ENCODE measurements around the gene RALY.
"Not testable (repeated sequence)": the region's sequence is repeated elsewhere in the genome, so short reads cannot be mapped to it uniquely, and the experiment has no call there.

The RALY gene

GRCh38 chr20:34111702-34112599, 118.2 kb downstream of the RALY start, which contains the start of gene EIF2S2:
EIF2S2 (minus strand) TSS chr20:34112243; CDS start chr20:34112110, 133 bp downstream.
- peak; percentile 98 for DNase-seq

- DNase-seq: peak; percentile 54
Measured at GRCh38 chr20:34112600-34113101, 118.9 kb downstream of the RALY start.

GRCh38 chr20:34114809-34115208, 121.1 kb downstream of the RALY start:
- DNase-seq: no peak

- no peak for DNase-seq
Measured at GRCh38 chr20:34115232-34115631, 121.5 kb downstream of the RALY start.

- no peak for DNase-seq
Measured at GRCh38 chr20:34120213-34120612, 126.5 kb downstream of the RALY start.

GRCh38 chr20:34122274-34122980, 128.7 kb downstream of the RALY start:
- DNase-seq: no peak

- no peak for DNase-seq
Measured at GRCh38 chr20:34123309-34123708, 129.6 kb downstream of the RALY start.

- DNase-seq: no peak
Measured at GRCh38 chr20:34124469-34125249, 130.9 kb downstream of the RALY start.

- no peak for DNase-seq
Measured at GRCh38 chr20:34127792-34128191, 134.1 kb downstream of the RALY start.

GRCh38 chr20:34129518-34130162, 135.9 kb downstream of the RALY start:
- peak; percentile 62 for DNase-seq

- no peak for DNase-seq
Measured at GRCh38 chr20:34131491-34131890, 137.8 kb downstream of the RALY start.

GRCh38 chr20:34132491-34132890, 138.8 kb downstream of the RALY start:
- DNase-seq: not testable (repeated sequence)

GRCh38 chr20:34132943-34133342, 139.2 kb downstream of the RALY start:
- not testable (repeated sequence) for DNase-seq

GRCh38 chr20:34133365-34133860, 139.7 kb downstream of the RALY start:
- DNase-seq: not testable (repeated sequence)

Measured in femur (tissue), 1 donor.